ENCODE measurements around the gene LPAR2. TPM values are rescaled to one million over a fixed set of nuclear protein-coding genes. Genes with fewer than 3 reads are reported as not detected.

Gene LPAR2
- total RNA-seq, 2 donors from 2014 or later: 60.4 to 81.7 TPM

DNA sequence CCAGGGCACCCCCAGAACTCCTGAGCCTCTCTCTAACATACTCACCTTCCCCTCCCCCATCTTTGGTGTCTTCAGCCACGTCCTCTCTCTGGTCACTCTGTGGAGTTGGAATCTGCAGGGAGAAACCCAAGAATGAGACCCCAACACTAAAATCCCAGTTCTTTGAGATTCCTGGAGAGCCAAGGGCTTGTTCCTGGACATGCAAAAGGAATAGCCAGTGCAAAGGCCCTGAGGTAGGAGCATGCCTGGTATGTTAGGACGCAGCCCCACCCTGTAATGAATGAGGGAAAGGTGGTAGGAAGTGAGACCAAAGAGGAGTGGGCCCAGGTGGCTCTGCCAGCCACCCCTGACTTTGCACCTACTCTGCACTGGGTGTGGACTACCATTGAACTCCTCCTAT, 2.4 kb upstream of the LPAR2 start:
- Histone ChIP-seq H3K36me3 (ENCODE audit: control insufficient read depth, insufficient read depth, low read length) (peaks cover 39% of the 10 kb centered on the region), H3K27ac (ENCODE audit: low read depth, low read length) (no peak overlapping the region), H3K4me1 (ENCODE audit: control insufficient read depth, insufficient read depth, low read length) (peaks cover 10% of the 10 kb centered on the region), H3K27me3 (ENCODE audit: control insufficient read depth, insufficient read depth, low read length, poor library complexity, severe bottlenecking) (no peaks in the 10 kb centered on the region), H3K9me3 (ENCODE audit: control insufficient read depth, low read length) (no peaks in the 10 kb centered on the region), H3K9ac (ENCODE audit: extremely low read depth, low read length, poor library complexity, severe bottlenecking) (no peak overlapping the region), H3K4me3 (ENCODE audit: low read length) (no peak overlapping the region)
- Mint-ChIP-seq H3K4me1 (peaks cover 16% of the 10 kb centered on the region), H3K4me3 (no peak overlapping the region), H3K27ac (no peak overlapping the region), H3K27me3 (ENCODE audit: insufficient read depth) (no peaks in the 10 kb centered on the region), H3K36me3 (ENCODE audit: low read depth) (peaks cover 36% of the 10 kb centered on the region), H3K9me3 (no peaks in the 10 kb centered on the region)
- TF ChIP-seq, protein P1, sequence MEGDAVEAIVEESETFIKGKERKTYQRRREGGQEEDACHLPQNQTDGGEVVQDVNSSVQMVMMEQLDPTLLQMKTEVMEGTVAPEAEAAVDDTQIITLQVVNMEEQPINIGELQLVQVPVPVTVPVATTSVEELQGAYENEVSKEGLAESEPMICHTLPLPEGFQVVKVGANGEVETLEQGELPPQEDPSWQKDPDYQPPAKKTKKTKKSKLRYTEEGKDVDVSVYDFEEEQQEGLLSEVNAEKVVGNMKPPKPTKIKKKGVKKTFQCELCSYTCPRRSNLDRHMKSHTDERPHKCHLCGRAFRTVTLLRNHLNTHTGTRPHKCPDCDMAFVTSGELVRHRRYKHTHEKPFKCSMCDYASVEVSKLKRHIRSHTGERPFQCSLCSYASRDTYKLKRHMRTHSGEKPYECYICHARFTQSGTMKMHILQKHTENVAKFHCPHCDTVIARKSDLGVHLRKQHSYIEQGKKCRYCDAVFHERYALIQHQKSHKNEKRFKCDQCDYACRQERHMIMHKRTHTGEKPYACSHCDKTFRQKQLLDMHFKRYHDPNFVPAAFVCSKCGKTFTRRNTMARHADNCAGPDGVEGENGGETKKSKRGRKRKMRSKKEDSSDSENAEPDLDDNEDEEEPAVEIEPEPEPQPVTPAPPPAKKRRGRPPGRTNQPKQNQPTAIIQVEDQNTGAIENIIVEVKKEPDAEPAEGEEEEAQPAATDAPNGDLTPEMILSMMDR (conservative IDR thresholded peaks at IDR 0.05): no peak
- WGBS, 2 experiments (ENCODE audit: insufficient coverage in 1 of 2, insufficient read length in 1 of 2): 95 to 100% methylated on average over 1 to 2 of the region's 2 CpGs
- DNase-seq: no peak

DNA sequence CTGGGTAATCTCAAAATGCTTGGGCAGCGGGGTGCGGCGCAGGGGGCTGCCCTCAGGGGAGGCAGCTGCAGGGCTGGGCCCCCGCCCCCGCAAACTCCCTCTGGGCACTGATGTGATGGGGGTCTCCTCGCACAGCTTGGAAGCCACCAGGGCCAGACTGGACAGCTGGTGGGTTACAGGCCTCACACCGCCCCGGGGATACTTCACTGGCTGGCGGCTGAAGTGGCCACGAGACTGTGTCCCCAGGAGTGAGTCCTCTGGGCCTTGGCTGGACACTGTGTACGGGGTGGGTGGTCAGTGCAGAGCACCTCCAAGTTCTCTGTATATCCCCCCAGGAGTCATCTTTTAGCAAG, 2.0 kb upstream of the LPAR2 start:
- no peak overlapping the region for H3K27ac ChIP-seq (ENCODE audit: low read depth, low read length)
- Mint-ChIP-seq H3K27ac (no peak overlapping the region), H3K4me3 (no peak overlapping the region), H3K27me3 (ENCODE audit: insufficient read depth) (no peaks in the 10 kb centered on the region), H3K9me3 (no peaks in the 10 kb centered on the region), H3K36me3 (ENCODE audit: low read depth) (peaks cover 34% of the 10 kb centered on the region), H3K4me1 (peaks cover 16% of the 10 kb centered on the region)
- H3K9me3 ChIP-seq (ENCODE audit: control insufficient read depth, low read length): no peaks in the 10 kb centered on the region
- TF ChIP-seq, protein P1 (conservative IDR thresholded peaks at IDR 0.05): no peak
- no peak overlapping the region for H3K9ac ChIP-seq (ENCODE audit: extremely low read depth, low read length, poor library complexity, severe bottlenecking)
- no peaks in the 10 kb centered on the region for H3K27me3 ChIP-seq (ENCODE audit: control insufficient read depth, insufficient read depth, low read length, poor library complexity, severe bottlenecking)
- H3K36me3 ChIP-seq (ENCODE audit: control insufficient read depth, insufficient read depth, low read length): peaks cover 38% of the 10 kb centered on the region
- no peak overlapping the region for H3K4me3 ChIP-seq (ENCODE audit: low read length)
- WGBS, 2 experiments (ENCODE audit: insufficient coverage in 1 of 2, insufficient read length in 1 of 2): 94 to 96% methylated on average over 8 to 11 of the region's 11 CpGs
- H3K4me1 ChIP-seq (ENCODE audit: control insufficient read depth, insufficient read depth, low read length): peaks cover 10% of the 10 kb centered on the region
- no peak for DNase-seq

DNA sequence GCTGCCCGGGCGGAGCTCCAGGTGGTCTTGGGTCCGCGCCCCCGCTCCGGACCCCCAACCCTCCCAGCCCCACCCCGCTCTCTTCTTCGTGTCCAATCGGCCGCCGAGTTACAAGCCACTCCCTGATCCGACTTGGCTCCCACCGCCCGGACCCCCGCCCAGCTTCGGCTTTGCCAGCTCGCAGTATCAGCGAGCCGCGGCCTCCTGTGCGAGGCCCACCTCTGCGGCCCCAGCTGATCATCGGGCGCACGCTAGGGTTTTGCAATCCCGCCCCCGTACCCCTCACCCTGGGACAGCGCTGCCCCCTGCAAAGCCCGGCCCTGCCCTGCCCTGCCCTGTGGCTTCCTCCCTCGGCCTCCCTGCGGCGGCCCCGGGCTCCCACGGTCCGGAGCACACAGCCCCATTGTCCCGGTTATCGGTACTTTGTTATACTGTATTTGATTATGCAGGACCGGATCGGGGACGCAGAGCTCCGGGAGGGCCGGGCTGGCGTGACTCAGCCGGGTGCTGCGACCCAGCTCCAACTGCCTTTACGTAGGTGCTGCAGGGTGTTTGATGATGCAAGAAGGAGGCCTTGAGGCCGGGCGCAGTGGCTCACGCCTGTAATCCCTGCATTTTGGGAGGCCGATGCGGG, 598 bp upstream of the LPAR2 start:
- H3K4me3 ChIP-seq (ENCODE audit: low read length): peak overlapping the region; percentile 90
- no peaks in the 10 kb centered on the region for H3K9me3 ChIP-seq (ENCODE audit: control insufficient read depth, low read length)
- H3K9ac ChIP-seq (ENCODE audit: extremely low read depth, low read length, poor library complexity, severe bottlenecking): peak overlapping the region; percentile 72
- 10 to 28% methylated on average over 14 to 51 of the region's 51 CpGs for WGBS, 2 experiments (ENCODE audit: insufficient coverage in 1 of 2, insufficient read length in 1 of 2)
- peak overlapping the region; percentile 96 for H3K27ac Mint-ChIP-seq
- TF ChIP-seq, protein P1 (conservative IDR thresholded peaks at IDR 0.05): no peak
- H3K4me1 ChIP-seq (ENCODE audit: control insufficient read depth, insufficient read depth, low read length): peaks cover 10% of the 10 kb centered on the region
- H3K27me3 Mint-ChIP-seq (ENCODE audit: insufficient read depth): no peaks in the 10 kb centered on the region
- peaks cover 16% of the 10 kb centered on the region for H3K4me1 Mint-ChIP-seq
- peaks cover 34% of the 10 kb centered on the region for H3K36me3 Mint-ChIP-seq (ENCODE audit: low read depth)
- DNase-seq: peak; percentile 96
- no peaks in the 10 kb centered on the region for H3K9me3 Mint-ChIP-seq
- no peaks in the 10 kb centered on the region for H3K27me3 ChIP-seq (ENCODE audit: control insufficient read depth, insufficient read depth, low read length, poor library complexity, severe bottlenecking)
- peak overlapping the region; percentile 87 for H3K27ac ChIP-seq (ENCODE audit: low read depth, low read length)
- H3K36me3 ChIP-seq (ENCODE audit: control insufficient read depth, insufficient read depth, low read length): peaks cover 39% of the 10 kb centered on the region
- H3K4me3 Mint-ChIP-seq: peak overlapping the region; percentile 81
